HepG2 (cell line): ENCODE results near the gene ZMIZ1. TPM values are rescaled to one million over a fixed set of nuclear protein-coding genes. Genes with fewer than 3 reads are reported as not detected.

Source experiments
- ATAC-seq: fragments of 200-7000 bp; cut with Tn5 transposase; 3 replicates; pipeline ENCODE4 v1.9.1; 2020; ENCODE audit warnings: mild to moderate bottlenecking, moderate library complexity
- BruUV-seq: library from RNA; stranded (reverse); fragments of 400-500 nt; replicated peaks from 2 replicates; lab custom pipeline; 2021; lab: Mats Ljungman, UMichigan
- CTCF ChIA-PET: fragments of 300-600 bp; formaldehyde crosslinking; extraction: SDS; loops from one replicate; lab custom pipeline; 2021; ENCODE audit warnings: low total read pairs, inconsistent platforms, low intra/inter-chr PET ratio; lab: Yijun Ruan, JAX
- POLR2A ChIA-PET: fragments of 350-600 bp; sonication (Branson Sonifier 250); formaldehyde crosslinking; loops from one replicate; lab custom pipeline; 2020; ENCODE audit warnings: antibody characterized with exemption, inconsistent platforms; lab: Yijun Ruan, JAX
- DNase-seq: peaks from one replicate; pipeline ENCODE4 v3.0.0-alpha.2; 2015; ENCODE audit warnings: low spot score
- FAIRE-seq: peaks from 3 replicates; lab custom pipeline; 2011; peaks lifted over from hg19 to GRCh38; lab: Jason Lieb, UNC
- H2AFZ ChIP-seq: one replicate; pipeline ENCODE4 v1.6.1; 2011; ENCODE audit warnings: low read length, inconsistent platforms
- H3K27ac ChIP-seq: fragments of 300-600 bp; 3 replicates; pipeline ENCODE4 v1.8.0; 2011; ENCODE audit warnings: mixed run types, mild to moderate bottlenecking, mixed read lengths, low read length, inconsistent platforms; ENCODE audit not compliant: insufficient read depth; ENCODE audit errors: extremely low read length
- H3K27me3 ChIP-seq, 2 experiments: fragments of 200-600 bp in 1 of 2; 2 replicates in 1 of 2; 3 replicates in 1 of 2; pipeline versions ENCODE4 v1.6.0 to v1.8.0; 2011; ENCODE audit warnings: low read length in 2 of 2, mild to moderate bottlenecking in 2 of 2, moderate library complexity in 2 of 2, inconsistent platforms in 1 of 2; ENCODE audit not compliant: insufficient read depth in 2 of 2, control insufficient read depth in 1 of 2
- H3K36me3 ChIP-seq, 2 experiments: fragments of 200-600 bp in 1 of 2; replicated peaks in 1 of 2; 2 replicates in 1 of 2; 3 replicates in 1 of 2; pipeline versions ENCODE4 v1.5.1 to v1.8.0; 2011; ENCODE audit warnings: low read length in 2 of 2, inconsistent platforms in 1 of 2; ENCODE audit not compliant: insufficient read depth in 2 of 2, control insufficient read depth in 1 of 2
- H3K4me1 ChIP-seq: 2 replicates; pipeline ENCODE4 v1.5.1; 2012; ENCODE audit warnings: low read length, inconsistent platforms; ENCODE audit not compliant: insufficient read depth
- H3K4me2 ChIP-seq: 2 replicates; pipeline ENCODE4 v1.6.0; 2011; ENCODE audit warnings: low read depth, low read length, inconsistent platforms
- H3K4me3 ChIP-seq, 3 experiments: fragments of 200-600 bp in 1 of 3; sonication (generic), shearing (Covaris generic) in 1 of 3; replicated peaks in 1 of 3; 2 replicates each; pipeline ENCODE4 v1.5.1; 2011 to 2016; ENCODE audit warnings: low read length in 3 of 3, inconsistent platforms in 2 of 3, low read depth in 2 of 3, mild to moderate bottlenecking in 2 of 3, control low read depth in 1 of 3, mixed read lengths in 1 of 3; ENCODE audit not compliant: insufficient read depth in 1 of 3
- H3K79me2 ChIP-seq: one replicate; pipeline ENCODE4 v1.6.1; 2011; ENCODE audit warnings: low read length, inconsistent platforms; ENCODE audit not compliant: insufficient read depth
- H3K9ac ChIP-seq: 2 replicates; pipeline ENCODE4 v1.6.0; 2011; ENCODE audit warnings: mild to moderate bottlenecking, low read depth, low read length, inconsistent platforms; ENCODE audit not compliant: insufficient read depth
- H3K9me3 ChIP-seq: 2 replicates; pipeline ENCODE4 v1.5.1; 2012; ENCODE audit warnings: mild to moderate bottlenecking, low read length
- H4K20me1 ChIP-seq: 2 replicates; pipeline ENCODE4 v1.6.0; 2011; ENCODE audit warnings: inconsistent platforms, mild to moderate bottlenecking, low read length, moderate library complexity; ENCODE audit not compliant: insufficient read depth
- MAFG ChIP-seq: sonication (generic); formaldehyde crosslinking; IDR thresholded peaks from 2 replicates; pipeline ENCODE4 v1.5.1; 2020; ENCODE audit warnings: mild to moderate bottlenecking, missing genetic modification reagents
- RBM22 ChIP-seq: fragments of 200-400 bp; formaldehyde crosslinking; optimal IDR thresholded peaks from 2 replicates; pipeline ENCODE3; 2017; ENCODE audit warnings: mild to moderate bottlenecking, low read length, moderate library complexity
- U2AF1 ChIP-seq: fragments of 200-400 bp; formaldehyde crosslinking; optimal IDR thresholded peaks from 2 replicates; pipeline ENCODE3; 2017; ENCODE audit warnings: mild to moderate bottlenecking, low read depth, low read length
- ZBTB33 ChIP-seq: sonication (generic); formaldehyde crosslinking; IDR thresholded peaks from 2 replicates; pipeline ENCODE4 v1.4.0; 2020; ENCODE audit warnings: missing genetic modification reagents
- ZBTB38 ChIP-seq: sonication (generic); formaldehyde crosslinking; IDR thresholded peaks from 2 replicates; pipeline ENCODE4 v1.5.1; 2020; ENCODE audit warnings: mild to moderate bottlenecking, missing genetic modification reagents
- ZNF547 ChIP-seq: sonication (generic); formaldehyde crosslinking; IDR thresholded peaks from 2 replicates; pipeline ENCODE4 v1.5.1; 2020; ENCODE audit warnings: mild to moderate bottlenecking, missing genetic modification reagents
- ZNF572 ChIP-seq: sonication (generic); formaldehyde crosslinking; IDR thresholded peaks from 2 replicates; pipeline ENCODE4 v1.5.1; 2020; ENCODE audit warnings: mild to moderate bottlenecking, missing genetic modification reagents
- WGBS: methylation state at CpG from one replicate; pipeline ENCODE4 v1.1.6; 2017; ENCODE audit warnings: low lambda C conversion rate; 5-methylcytosine and 5-hydroxymethylcytosine counted together
- in situ Hi-C: cut with HindIII; loops from 2 replicates; pipeline ENCODE4 v1.10.0; 2017; ENCODE audit warnings: low pct_unique_long_range_greater_than_20kb; ENCODE audit not compliant: extremely low pct_ligation_motif_present
- intact Hi-C: fragments of 100-400 bp; cut with micrococcal nuclease; formaldehyde crosslinking; loops from one replicate; pipeline ENCODE4 v1.10.0; 2022; ENCODE audit not compliant: unreplicated experiment
- polyA plus RNA-seq, 8 experiments: library from polyadenylated mRNA; depleted of rRNA in 3 of 8; stranded (reverse) in 7 of 8; unstranded in 1 of 8; fragments of >200 nt; fragmentation: Illumina TruSeq in 4 of 8; extraction: Trizol in 4 of 8; gene quantifications; 2 replicates each; pipeline versions ENCODE4 v1.2.1 to v1.2.3, GENCODE V29; 2011 to 2016; ENCODE audit warnings: low read depth in 4 of 8, missing spikeins in 1 of 8, mixed read lengths in 1 of 8; ENCODE audit not compliant: insufficient read depth in 1 of 8
- total RNA-seq, 5 experiments: library from RNA; depleted of rRNA; stranded (reverse); fragments of >200 nt; fragmentation: Illumina TruSeq; extraction: Trizol; gene quantifications; 2 replicates each; pipeline ENCODE4 v1.2.3, GENCODE V29; 2016; ENCODE audit warnings: low read depth in 1 of 5
- TF ChIP-seq, protein P1 (sequence below): sonication (generic); formaldehyde crosslinking; IDR thresholded peaks from 2 replicates; pipeline ENCODE4; 2020; ENCODE audit warnings: missing genetic modification reagents, mild to moderate bottlenecking, borderline replicate concordance

Gene ZMIZ1
- total and polyA plus RNA-seq, 2 of the 13 experiments (the other 11 are each of a cell fraction or from before 2014, with no cell fraction given), result 5.3 to 10.2 TPM

DNA sequence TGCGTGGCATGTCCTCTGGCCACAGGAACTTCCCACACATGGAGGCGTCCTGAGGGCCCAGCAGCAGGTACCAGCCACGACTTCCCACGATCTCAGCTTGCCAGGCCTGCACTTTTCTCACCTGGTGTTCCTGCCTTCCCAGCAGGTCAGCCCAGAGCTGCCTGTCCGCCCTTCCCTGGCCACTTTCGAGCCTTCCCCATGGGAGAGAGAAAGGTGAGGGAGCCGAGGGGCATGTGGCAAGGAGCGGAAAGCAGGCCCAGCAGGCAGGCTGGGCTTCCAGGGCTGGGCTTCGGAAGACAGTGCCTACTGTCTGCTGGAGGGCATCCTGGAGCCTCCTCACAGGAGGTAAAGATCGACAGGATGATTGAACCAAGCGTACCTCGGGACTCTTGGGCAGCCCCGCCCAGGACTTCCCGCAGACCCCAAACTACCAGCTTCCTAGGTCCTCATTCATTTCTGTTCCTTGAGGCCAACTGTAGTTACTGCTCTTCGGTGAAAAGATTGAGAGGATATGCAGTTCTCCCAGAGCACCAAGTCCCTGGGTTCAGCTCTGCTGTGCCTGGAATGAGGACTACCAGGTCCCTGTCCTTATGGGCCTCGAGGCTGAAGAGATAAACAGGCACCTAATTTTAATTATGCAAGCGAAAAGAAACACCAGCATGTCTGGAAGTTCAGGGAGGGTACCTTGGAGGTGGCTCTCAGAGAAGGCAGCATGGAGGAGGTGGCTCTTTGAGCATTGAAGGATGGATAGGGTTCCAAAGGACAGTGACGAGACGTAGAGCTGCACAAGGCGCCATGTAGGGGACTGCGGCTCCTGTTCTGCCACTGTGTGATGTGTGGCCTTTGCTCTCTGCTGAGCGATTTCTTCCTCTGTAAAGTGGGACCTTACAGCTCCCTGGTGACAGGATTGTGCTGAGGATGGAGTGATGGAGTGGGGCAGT lies 87.8 kb downstream of the ZMIZ1 start:
- CTCF ChIA-PET, result no interaction called here
- Histone ChIP-seq H3K9ac (peak overlapping the region; percentile 51), H3K36me3 (peaks cover 9 to 43% of the 10 kb centered on the region in 2 experiments), H3K27ac (peak overlapping the region; percentile 72), H3K9me3 (no peaks in the 10 kb centered on the region), H3K4me2 (peak overlapping the region; percentile 31; the same call in 1 of the 2 replicates), H3K4me1 (peaks cover 79% of the 10 kb centered on the region), H3K4me3 (peak overlapping the region in 1 of 3 experiments; percentile 24; a peak in 1 of 6 replicates), H3K79me2 (peaks cover 37% of the 10 kb centered on the region), H3K27me3 (no peaks in the 10 kb centered on the region), H4K20me1 (peaks cover 3% of the 10 kb centered on the region; the same call in 1 of the 2 replicates), H2AFZ (no peak overlapping the region)
- peak; percentile 19 for ATAC-seq
- 73% methylated on average over 21 of the region's 22 CpGs for WGBS
- in situ Hi-C loops (no loop called here), intact Hi-C loops (loop anchor here (2.0 kb wide), 1 partner anchor 38 kb away; no protein-coding TSS in a partner anchor)
- DNase-seq, result no peak
- POLR2A ChIA-PET, result interaction anchor here (0.9 to 3.1 kb wide), 17 partner anchors 8 to 698 kb away, joined by 3 to 31 read pairs (median 6); no protein-coding TSS in a partner anchor
- peak; percentile 53 for TF ChIP-seq RBM22
- TF ChIP-seq, protein P1, sequence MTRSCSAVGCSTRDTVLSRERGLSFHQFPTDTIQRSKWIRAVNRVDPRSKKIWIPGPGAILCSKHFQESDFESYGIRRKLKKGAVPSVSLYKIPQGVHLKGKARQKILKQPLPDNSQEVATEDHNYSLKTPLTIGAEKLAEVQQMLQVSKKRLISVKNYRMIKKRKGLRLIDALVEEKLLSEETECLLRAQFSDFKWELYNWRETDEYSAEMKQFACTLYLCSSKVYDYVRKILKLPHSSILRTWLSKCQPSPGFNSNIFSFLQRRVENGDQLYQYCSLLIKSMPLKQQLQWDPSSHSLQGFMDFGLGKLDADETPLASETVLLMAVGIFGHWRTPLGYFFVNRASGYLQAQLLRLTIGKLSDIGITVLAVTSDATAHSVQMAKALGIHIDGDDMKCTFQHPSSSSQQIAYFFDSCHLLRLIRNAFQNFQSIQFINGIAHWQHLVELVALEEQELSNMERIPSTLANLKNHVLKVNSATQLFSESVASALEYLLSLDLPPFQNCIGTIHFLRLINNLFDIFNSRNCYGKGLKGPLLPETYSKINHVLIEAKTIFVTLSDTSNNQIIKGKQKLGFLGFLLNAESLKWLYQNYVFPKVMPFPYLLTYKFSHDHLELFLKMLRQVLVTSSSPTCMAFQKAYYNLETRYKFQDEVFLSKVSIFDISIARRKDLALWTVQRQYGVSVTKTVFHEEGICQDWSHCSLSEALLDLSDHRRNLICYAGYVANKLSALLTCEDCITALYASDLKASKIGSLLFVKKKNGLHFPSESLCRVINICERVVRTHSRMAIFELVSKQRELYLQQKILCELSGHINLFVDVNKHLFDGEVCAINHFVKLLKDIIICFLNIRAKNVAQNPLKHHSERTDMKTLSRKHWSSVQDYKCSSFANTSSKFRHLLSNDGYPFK (CRISPR knock-in tag), result 0 out of 2 replicates have a peak, but pooled peaks have one; percentile 3
- TF ChIP-seq ZNF547 (CRISPR knock-in tag), result no peak
- peak; percentile 83; the same call in 1 of the 2 replicates for TF ChIP-seq ZNF572 (CRISPR knock-in tag)
- TF ChIP-seq ZBTB38, result peak; percentile 75
- TF ChIP-seq U2AF1, result no peak
- TF ChIP-seq MAFG (CRISPR knock-in tag), result peak; percentile 54; the same call in 1 of the 2 replicates
- peak; percentile 72 for TF ChIP-seq ZBTB33
- no peak for FAIRE-seq
- BruUV-seq, result TSS peak; percentile 63
